ENCODE measurements around the gene TAB2. TPM values are rescaled to one million over a fixed set of nuclear protein-coding genes. Genes with fewer than 3 reads are reported as not detected.
"Not testable (repeated sequence)": the region's sequence is repeated elsewhere in the genome, so short reads cannot be mapped to it uniquely, and the experiment has no call there.

TAB2 gene
- total RNA-seq, 1 donor from 2014 or later: 34.0 TPM

GRCh38 chr6:149335924-149336608 is 18.6 kb downstream of the TAB2 start:
- peak; percentile 96 for ATAC-seq

- peak; percentile 82 for ATAC-seq
Measured at GRCh38 chr6:149336609-149336928, 19.1 kb downstream of the TAB2 start.

GRCh38 chr6:149337320-149337719 is 19.8 kb downstream of the TAB2 start:
- ATAC-seq: no peak

GRCh38 chr6:149340200-149340599 is 22.7 kb downstream of the TAB2 start:
- no peak for ATAC-seq

- ATAC-seq: no peak
Measured at GRCh38 chr6:149342525-149342924, 25.0 kb downstream of the TAB2 start.

- no peak for ATAC-seq
Measured at GRCh38 chr6:149343501-149343900, 26.0 kb downstream of the TAB2 start.

GRCh38 chr6:149346078-149346477 is 28.6 kb downstream of the TAB2 start:
- no peak for ATAC-seq

GRCh38 chr6:149347067-149347466 is 29.6 kb downstream of the TAB2 start:
- ATAC-seq: no peak

GRCh38 chr6:149349279-149349678 is 31.8 kb downstream of the TAB2 start:
- not testable (repeated sequence) for ATAC-seq

GRCh38 chr6:149354009-149354408 is 36.5 kb downstream of the TAB2 start:
- no peak for ATAC-seq

- no peak for ATAC-seq
Measured at GRCh38 chr6:149356081-149356750, 38.7 kb downstream of the TAB2 start.

GRCh38 chr6:149357726-149358538 is 40.4 kb downstream of the TAB2 start:
- ATAC-seq: no peak

GRCh38 chr6:149359440-149359839 is 41.9 kb downstream of the TAB2 start:
- ATAC-seq: no peak

GRCh38 chr6:149360536-149360935 is 43.0 kb downstream of the TAB2 start:
- ATAC-seq: no peak

- ATAC-seq: peak; percentile 34
Measured at GRCh38 chr6:149362289-149362688, 44.8 kb downstream of the TAB2 start.

- peak; percentile 93 for ATAC-seq
Measured at GRCh38 chr6:149363154-149363553, 45.6 kb downstream of the TAB2 start.

GRCh38 chr6:149364557-149364956 is 47.0 kb downstream of the TAB2 start:
- no peak for ATAC-seq

GRCh38 chr6:149365197-149365596 is 47.7 kb downstream of the TAB2 start:
- no peak for ATAC-seq

- ATAC-seq: no peak
Measured at GRCh38 chr6:149366267-149366921, 48.9 kb downstream of the TAB2 start.

GRCh38 chr6:149368065-149368464 is 50.6 kb downstream of the TAB2 start:
- no peak for ATAC-seq

GRCh38 chr6:149371154-149371553 is 53.6 kb downstream of the TAB2 start:
- ATAC-seq: no peak

GRCh38 chr6:149372062-149372461 is 54.5 kb downstream of the TAB2 start:
- ATAC-seq: no peak

GRCh38 chr6:149373511-149373910 is 56.0 kb downstream of the TAB2 start:
- no peak for ATAC-seq
